Right atrium auricular region (tissue), 2 donors: ENCODE data around the gene KCNMB2. TPM values are rescaled to one million over a fixed set of nuclear protein-coding genes. Genes with fewer than 3 reads are reported as not detected.
A peak's percentile ranks its signal among the peaks of the same experiment; 100 is the strongest.

Source experiments
- DNase-seq: peaks from one replicate; pipeline ENCODE4 v3.0.0-alpha.2; 2019; ENCODE audit warnings: low spot score
- H3K27ac ChIP-seq, 2 donors: fragments of 200-600 bp; sonication (generic); 1 replicate in 1 of 2; 2 replicates in 1 of 2; pipeline ENCODE4 v1.5.1; 2016 to 2019
- H3K27me3 ChIP-seq, 2 donors: fragments of 200-600 bp; sonication (generic); one replicate each; pipeline versions ENCODE4 v1.5.1 to v1.6.0; 2017 to 2019
- H3K36me3 ChIP-seq: fragments of 200-600 bp; sonication (generic); one replicate; pipeline ENCODE4 v1.5.1; 2016
- H3K4me1 ChIP-seq, 2 donors: fragments of 200-600 bp; sonication (generic); one replicate each; pipeline versions ENCODE4 v1.5.1 to v1.6.0; 2017 to 2019
- H3K4me3 ChIP-seq, 2 donors: fragments of 200-600 bp; sonication (generic); 1 replicate in 1 of 2; 2 replicates in 1 of 2; pipeline ENCODE4 v1.5.1; 2017 to 2019; ENCODE audit warnings: mild to moderate bottlenecking in 1 of 2, moderate library complexity in 1 of 2
- H3K9me3 ChIP-seq, 2 donors: fragments of 200-600 bp; sonication (generic); one replicate each; pipeline ENCODE4 v1.5.1; 2019
- total RNA-seq, 2 donors: library from RNA; depleted of rRNA; stranded (reverse); fragments of >200 nt; gene quantifications; one replicate each; pipeline ENCODE4 v1.1.0, GENCODE V29; 2016
- TF ChIP-seq, protein P1 (sequence below), 2 donors: fragments of 200-600 bp; sonication (generic); IDR thresholded peaks; one replicate each; pipeline ENCODE4 v1.5.1; 2019; ENCODE audit warnings: antibody characterized with exemption in 2 of 2

KCNMB2 gene
- total RNA-seq, 2 donors from 2014 or later: 2.8 to 18.2 TPM

DNA sequence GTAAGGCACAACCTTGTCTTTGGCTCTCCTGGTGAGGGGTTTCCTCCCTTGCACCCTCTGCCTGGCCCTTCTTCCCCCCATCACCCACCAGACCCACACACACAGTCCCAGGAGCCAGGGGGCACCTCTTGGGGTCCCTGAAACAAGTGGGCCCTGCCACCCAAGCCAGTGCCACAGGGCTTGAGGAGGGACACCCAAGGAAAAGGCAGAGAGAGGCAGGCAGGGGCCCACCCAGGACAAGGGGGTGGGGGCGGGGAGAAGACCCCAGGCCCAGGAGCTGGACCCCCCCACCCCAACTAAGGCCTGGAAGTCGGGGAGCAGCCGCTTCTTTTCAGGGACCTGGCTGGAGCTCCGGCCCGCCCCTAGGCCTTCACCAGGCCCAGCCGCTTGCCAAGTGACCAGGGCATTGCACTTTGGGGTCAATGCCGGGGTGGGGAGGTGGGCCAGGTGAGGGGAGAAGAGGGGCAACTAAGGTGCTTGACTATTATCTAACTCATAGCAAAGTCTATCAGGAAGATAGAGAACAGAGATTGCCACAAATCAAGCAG lies 88.9 kb downstream of the KCNMB2 start:
- peak overlapping the region in 1 of 2 donors; percentile 49 for H3K27ac ChIP-seq
- DNase-seq: no peak
- no peaks in the 10 kb centered on the region for H3K9me3 ChIP-seq
- H3K36me3 ChIP-seq: no peaks in the 10 kb centered on the region
- no peaks in the 10 kb centered on the region for H3K27me3 ChIP-seq
- H3K4me1 ChIP-seq: peaks cover 0 to 6% of the 10 kb centered on the region in 2 donors
- H3K4me3 ChIP-seq: no peak overlapping the region
- TF ChIP-seq, protein P1, sequence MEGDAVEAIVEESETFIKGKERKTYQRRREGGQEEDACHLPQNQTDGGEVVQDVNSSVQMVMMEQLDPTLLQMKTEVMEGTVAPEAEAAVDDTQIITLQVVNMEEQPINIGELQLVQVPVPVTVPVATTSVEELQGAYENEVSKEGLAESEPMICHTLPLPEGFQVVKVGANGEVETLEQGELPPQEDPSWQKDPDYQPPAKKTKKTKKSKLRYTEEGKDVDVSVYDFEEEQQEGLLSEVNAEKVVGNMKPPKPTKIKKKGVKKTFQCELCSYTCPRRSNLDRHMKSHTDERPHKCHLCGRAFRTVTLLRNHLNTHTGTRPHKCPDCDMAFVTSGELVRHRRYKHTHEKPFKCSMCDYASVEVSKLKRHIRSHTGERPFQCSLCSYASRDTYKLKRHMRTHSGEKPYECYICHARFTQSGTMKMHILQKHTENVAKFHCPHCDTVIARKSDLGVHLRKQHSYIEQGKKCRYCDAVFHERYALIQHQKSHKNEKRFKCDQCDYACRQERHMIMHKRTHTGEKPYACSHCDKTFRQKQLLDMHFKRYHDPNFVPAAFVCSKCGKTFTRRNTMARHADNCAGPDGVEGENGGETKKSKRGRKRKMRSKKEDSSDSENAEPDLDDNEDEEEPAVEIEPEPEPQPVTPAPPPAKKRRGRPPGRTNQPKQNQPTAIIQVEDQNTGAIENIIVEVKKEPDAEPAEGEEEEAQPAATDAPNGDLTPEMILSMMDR (IDR thresholded peaks at IDR 0.05): no peak

DNA sequence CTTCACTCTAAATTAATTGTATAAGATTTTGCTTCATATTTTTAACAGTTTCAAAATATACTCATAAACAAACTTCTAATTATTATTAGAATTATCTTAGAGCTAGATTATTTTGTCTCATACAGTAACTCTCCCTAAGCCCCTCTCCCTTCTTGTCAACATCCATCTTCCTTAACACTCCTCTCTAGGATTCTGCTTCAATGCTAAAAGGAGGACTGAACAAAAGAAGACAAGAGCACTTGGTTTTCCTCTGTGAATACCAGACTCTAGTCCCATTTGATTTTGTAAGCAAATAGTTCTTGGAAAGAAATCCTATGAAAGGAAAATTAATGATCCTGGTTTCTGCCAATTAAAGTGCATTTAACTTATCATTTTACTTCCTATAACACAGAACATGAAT lies 91.8 kb downstream of the KCNMB2 start:
- Histone ChIP-seq H3K4me3 (no peak overlapping the region), H3K9me3 (no peaks in the 10 kb centered on the region), H3K27ac (no peak overlapping the region), H3K27me3 (no peaks in the 10 kb centered on the region), H3K36me3 (no peaks in the 10 kb centered on the region), H3K4me1 (peaks cover 0 to 6% of the 10 kb centered on the region in 2 donors)
- TF ChIP-seq, protein P1 (IDR thresholded peaks at IDR 0.05): no peak
- DNase-seq: no peak

DNA sequence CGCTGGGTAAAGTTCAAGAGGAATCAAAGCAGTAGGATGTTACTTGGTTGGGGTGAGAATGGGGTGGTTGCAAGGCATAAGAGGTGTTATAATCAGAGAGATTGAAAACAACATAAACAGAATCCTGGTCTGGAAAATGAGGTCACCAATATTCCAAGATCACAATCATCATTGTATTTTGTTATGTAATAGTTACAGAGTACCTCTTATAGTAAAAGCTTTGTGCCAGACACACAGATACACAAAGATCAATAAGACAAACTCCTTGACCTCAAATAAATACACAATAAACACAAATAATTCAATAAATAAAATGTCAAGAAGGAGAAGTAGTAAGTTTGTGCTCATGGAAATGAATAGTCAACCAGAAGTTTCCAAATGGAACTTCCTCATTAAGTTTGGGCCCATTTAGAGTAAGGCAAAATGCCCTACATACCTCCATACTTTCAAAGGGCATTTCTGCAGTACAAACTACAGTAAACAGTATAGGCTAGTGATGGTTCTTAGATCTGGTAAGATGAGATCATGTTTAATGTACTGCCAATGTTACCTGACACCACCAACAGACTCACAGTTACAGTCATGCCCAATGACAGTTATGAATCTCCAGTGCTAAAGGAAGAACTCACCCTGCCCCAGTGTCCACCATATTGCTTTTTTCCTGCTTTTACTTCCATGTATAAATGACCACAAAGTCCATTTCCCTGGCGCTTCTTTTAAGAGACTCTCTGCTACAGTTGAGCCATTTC lies 93.4 kb downstream of the KCNMB2 start:
- H3K27me3 ChIP-seq: no peaks in the 10 kb centered on the region
- H3K4me3 ChIP-seq: no peak overlapping the region
- TF ChIP-seq, protein P1 (IDR thresholded peaks at IDR 0.05): no peak
- no peaks in the 10 kb centered on the region for H3K36me3 ChIP-seq
- no peaks in the 10 kb centered on the region for H3K4me1 ChIP-seq
- no peak for DNase-seq
- no peaks in the 10 kb centered on the region for H3K9me3 ChIP-seq
- no peak overlapping the region for H3K27ac ChIP-seq

DNA sequence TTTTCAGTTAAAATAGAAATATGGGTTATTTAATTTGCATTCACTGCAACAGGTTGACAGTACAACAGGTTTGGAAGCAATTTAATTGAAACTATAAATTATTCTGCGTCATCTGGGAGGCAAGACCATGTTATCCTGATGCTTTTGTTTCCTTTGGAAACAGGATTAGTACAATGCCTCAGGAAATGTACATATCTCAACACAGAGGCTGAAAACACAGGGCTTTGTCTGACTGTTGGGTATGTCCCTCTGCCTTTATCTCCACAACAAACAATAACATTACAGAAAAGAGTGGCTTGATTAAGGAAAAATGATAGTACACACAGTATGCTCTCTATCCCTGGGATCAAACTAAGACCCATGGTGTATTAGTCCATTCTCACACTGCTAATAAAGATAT lies 95.7 kb downstream of the KCNMB2 start:
- TF ChIP-seq, protein P1 (IDR thresholded peaks at IDR 0.05): no peak
- no peaks in the 10 kb centered on the region for H3K4me1 ChIP-seq
- no peak overlapping the region for H3K4me3 ChIP-seq
- no peaks in the 10 kb centered on the region for H3K36me3 ChIP-seq
- no peaks in the 10 kb centered on the region for H3K27me3 ChIP-seq
- H3K9me3 ChIP-seq: no peaks in the 10 kb centered on the region
- no peak overlapping the region for H3K27ac ChIP-seq
- DNase-seq: no peak

DNA sequence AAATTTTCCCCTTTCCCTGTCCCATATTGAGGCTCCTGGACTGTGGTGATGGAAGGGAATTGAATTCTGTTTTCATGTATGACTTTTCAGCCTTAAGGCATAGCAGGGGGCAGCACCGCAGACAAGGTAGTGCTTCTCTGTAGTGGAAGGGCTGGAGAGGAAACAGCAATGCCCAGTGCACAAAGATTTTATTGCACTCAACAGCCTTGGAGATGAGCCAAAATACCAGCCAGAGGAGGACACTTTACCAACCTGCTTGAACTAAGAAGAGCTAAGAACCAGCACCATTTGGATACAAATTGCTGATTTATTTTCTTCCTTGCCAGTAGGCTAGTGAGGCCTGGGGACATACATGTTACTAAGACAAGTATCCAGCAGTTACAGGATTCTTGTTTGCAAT lies 98.7 kb downstream of the KCNMB2 start:
- Histone ChIP-seq H3K27me3 (no peaks in the 10 kb centered on the region), H3K9me3 (no peaks in the 10 kb centered on the region), H3K36me3 (no peaks in the 10 kb centered on the region), H3K4me1 (no peaks in the 10 kb centered on the region), H3K4me3 (no peak overlapping the region), H3K27ac (no peak overlapping the region)
- DNase-seq: no peak
- TF ChIP-seq, protein P1 (IDR thresholded peaks at IDR 0.05): no peak
